DOHH2 (cell line): ENCODE results near the gene PGA4.
"Not testable (repeated sequence)": the region's sequence is repeated elsewhere in the genome, so short reads cannot be mapped to it uniquely, and the experiment has no call there.

Source experiments
- CTCF ChIP-seq: fragments of 200-600 bp; sonication (generic); IDR thresholded peaks from one replicate; pipeline ENCODE4 v1.5.1; 2014; ENCODE audit warnings: antibody characterized with exemption, mild to moderate bottlenecking, low read depth, low read length; ENCODE audit not compliant: poor library complexity, severe bottlenecking
- EZH2phosphoT487 ChIP-seq: fragments of 200-600 bp; sonication (generic); IDR thresholded peaks from 2 replicates; pipeline ENCODE4 v1.6.1; 2017; ENCODE audit warnings: borderline replicate concordance, mild to moderate bottlenecking, antibody characterized with exemption, low read length, moderate library complexity, mixed read lengths

DNA sequence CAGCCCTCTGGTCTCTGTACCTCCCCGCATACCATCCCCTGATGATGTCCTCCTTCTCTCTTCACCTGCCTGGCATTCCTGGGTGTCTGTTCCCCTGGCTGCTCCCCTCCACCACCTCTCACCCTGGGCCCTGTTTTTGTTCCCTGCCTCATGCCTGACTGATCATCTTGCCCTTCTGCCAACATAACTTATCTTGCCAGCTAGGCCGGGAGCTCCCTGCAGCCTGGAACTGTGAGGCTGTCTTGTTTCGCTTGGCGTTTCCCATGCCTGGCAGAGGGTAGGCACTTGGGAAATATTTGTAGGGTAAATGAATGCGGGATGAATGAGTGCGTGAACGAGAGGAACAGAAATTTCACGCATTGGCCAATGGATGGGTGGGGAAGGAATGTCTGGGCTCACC is 27.1 kb downstream of the PGA4 start:
- TF ChIP-seq CTCF, EZH2phosphoT487: not testable (repeated sequence)
